Measurements from ENCODE around the gene FAAH2. TPM values are rescaled to one million over a fixed set of nuclear protein-coding genes. Genes with fewer than 3 reads are reported as not detected.

Gene FAAH2
- polyA plus RNA-seq, 1 of the 3 experiments (the other 2 are of a cell fraction), result 0.05 TPM

GRCh38 chrX:57519578-57520118 lies 233.1 kb downstream of the FAAH2 start:
- Histone ChIP-seq H3K9me2 (no peaks in the 10 kb centered on the region), H3K4me2 (no peak overlapping the region), H3K9me3 (no peaks in the 10 kb centered on the region), H3K79me2 (ENCODE audit: insufficient read depth) (no peaks in the 10 kb centered on the region), H3K9ac (no peak overlapping the region), H3K4me1 (ENCODE audit: control insufficient read depth in 1 of 2, insufficient read depth in 2 of 2, low read depth in 1 of 2, low read length in 1 of 2) (no peaks in the 10 kb centered on the region), H3K27me3 (ENCODE audit: insufficient read depth) (no peaks in the 10 kb centered on the region), H2AFZ (ENCODE audit: low read depth) (no peak overlapping the region), H3K27ac (ENCODE audit: low read depth in 2 of 2, low read length in 1 of 2) (no peak overlapping the region), H3K36me3 (replicated peaks in 1 of 2; ENCODE audit: control insufficient read depth in 1 of 2, insufficient read depth in 2 of 2, low read length in 1 of 2) (no peaks in the 10 kb centered on the region), H3K4me3 (ENCODE audit: low read depth in 2 of 2, low read length in 1 of 2) (no peak overlapping the region), H3F3A (replicated peaks; ENCODE audit: insufficient read depth) (no peaks in the 10 kb centered on the region), H4K20me1 (ENCODE audit: insufficient read depth) (no peaks in the 10 kb centered on the region)
- no peak for DNase-seq
- ChIA-PET CTCF (no interaction called here), POLR2A (no interaction called here)
- WGBS (ENCODE audit: low lambda C conversion rate), result 1% methylated on average over 2 of the region's 2 CpGs
- TF ChIP-seq, protein P1, sequence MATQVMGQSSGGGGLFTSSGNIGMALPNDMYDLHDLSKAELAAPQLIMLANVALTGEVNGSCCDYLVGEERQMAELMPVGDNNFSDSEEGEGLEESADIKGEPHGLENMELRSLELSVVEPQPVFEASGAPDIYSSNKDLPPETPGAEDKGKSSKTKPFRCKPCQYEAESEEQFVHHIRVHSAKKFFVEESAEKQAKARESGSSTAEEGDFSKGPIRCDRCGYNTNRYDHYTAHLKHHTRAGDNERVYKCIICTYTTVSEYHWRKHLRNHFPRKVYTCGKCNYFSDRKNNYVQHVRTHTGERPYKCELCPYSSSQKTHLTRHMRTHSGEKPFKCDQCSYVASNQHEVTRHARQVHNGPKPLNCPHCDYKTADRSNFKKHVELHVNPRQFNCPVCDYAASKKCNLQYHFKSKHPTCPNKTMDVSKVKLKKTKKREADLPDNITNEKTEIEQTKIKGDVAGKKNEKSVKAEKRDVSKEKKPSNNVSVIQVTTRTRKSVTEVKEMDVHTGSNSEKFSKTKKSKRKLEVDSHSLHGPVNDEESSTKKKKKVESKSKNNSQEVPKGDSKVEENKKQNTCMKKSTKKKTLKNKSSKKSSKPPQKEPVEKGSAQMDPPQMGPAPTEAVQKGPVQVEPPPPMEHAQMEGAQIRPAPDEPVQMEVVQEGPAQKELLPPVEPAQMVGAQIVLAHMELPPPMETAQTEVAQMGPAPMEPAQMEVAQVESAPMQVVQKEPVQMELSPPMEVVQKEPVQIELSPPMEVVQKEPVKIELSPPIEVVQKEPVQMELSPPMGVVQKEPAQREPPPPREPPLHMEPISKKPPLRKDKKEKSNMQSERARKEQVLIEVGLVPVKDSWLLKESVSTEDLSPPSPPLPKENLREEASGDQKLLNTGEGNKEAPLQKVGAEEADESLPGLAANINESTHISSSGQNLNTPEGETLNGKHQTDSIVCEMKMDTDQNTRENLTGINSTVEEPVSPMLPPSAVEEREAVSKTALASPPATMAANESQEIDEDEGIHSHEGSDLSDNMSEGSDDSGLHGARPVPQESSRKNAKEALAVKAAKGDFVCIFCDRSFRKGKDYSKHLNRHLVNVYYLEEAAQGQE (IDR thresholded peaks at IDR 0.05; ENCODE audit: low read depth, low read length), result no peak
- TF ChIP-seq, protein P2, sequence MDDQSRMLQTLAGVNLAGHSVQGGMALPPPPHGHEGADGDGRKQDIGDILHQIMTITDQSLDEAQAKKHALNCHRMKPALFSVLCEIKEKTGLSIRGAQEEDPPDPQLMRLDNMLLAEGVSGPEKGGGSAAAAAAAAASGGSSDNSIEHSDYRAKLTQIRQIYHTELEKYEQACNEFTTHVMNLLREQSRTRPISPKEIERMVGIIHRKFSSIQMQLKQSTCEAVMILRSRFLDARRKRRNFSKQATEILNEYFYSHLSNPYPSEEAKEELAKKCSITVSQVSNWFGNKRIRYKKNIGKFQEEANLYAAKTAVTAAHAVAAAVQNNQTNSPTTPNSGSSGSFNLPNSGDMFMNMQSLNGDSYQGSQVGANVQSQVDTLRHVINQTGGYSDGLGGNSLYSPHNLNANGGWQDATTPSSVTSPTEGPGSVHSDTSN (IDR thresholded peaks at IDR 0.05), result no peak
- TF ChIP-seq, protein P3, sequence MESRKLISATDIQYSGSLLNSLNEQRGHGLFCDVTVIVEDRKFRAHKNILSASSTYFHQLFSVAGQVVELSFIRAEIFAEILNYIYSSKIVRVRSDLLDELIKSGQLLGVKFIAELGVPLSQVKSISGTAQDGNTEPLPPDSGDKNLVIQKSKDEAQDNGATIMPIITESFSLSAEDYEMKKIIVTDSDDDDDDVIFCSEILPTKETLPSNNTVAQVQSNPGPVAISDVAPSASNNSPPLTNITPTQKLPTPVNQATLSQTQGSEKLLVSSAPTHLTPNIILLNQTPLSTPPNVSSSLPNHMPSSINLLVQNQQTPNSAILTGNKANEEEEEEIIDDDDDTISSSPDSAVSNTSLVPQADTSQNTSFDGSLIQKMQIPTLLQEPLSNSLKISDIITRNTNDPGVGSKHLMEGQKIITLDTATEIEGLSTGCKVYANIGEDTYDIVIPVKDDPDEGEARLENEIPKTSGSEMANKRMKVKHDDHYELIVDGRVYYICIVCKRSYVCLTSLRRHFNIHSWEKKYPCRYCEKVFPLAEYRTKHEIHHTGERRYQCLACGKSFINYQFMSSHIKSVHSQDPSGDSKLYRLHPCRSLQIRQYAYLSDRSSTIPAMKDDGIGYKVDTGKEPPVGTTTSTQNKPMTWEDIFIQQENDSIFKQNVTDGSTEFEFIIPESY (IDR thresholded peaks at IDR 0.05; ENCODE audit: borderline replicate concordance, low read depth), result no peak
- TF ChIP-seq MEF2A (IDR thresholded peaks at IDR 0.05; ENCODE audit: borderline replicate concordance, low read depth) (no peak), GABPA (IDR thresholded peaks at IDR 0.05; ENCODE audit: low read depth) (no peak), RAD21 (IDR thresholded peaks at IDR 0.05; ENCODE audit: low read length) (no peak), FOXJ3 (CRISPR knock-in tag; IDR thresholded peaks at IDR 0.05) (no peak)

GRCh38 chrX:57528670-57529255 lies 242.3 kb downstream of the FAAH2 start:
- Histone ChIP-seq H3K4me2 (no peak overlapping the region), H3K9me2 (no peaks in the 10 kb centered on the region), H3K79me2 (ENCODE audit: insufficient read depth) (no peaks in the 10 kb centered on the region), H3K9ac (no peak overlapping the region), H3K4me1 (ENCODE audit: control insufficient read depth in 1 of 2, insufficient read depth in 2 of 2, low read depth in 1 of 2, low read length in 1 of 2) (no peaks in the 10 kb centered on the region), H3K36me3 (replicated peaks in 1 of 2; ENCODE audit: control insufficient read depth in 1 of 2, insufficient read depth in 2 of 2, low read length in 1 of 2) (no peaks in the 10 kb centered on the region), H3K4me3 (ENCODE audit: low read depth in 2 of 2, low read length in 1 of 2) (no peak overlapping the region), H3K27ac (ENCODE audit: low read depth in 2 of 2, low read length in 1 of 2) (no peak overlapping the region), H3F3A (replicated peaks; ENCODE audit: insufficient read depth) (peaks cover 3% of the 10 kb centered on the region), H3K9me3 (no peaks in the 10 kb centered on the region), H4K20me1 (ENCODE audit: insufficient read depth) (no peaks in the 10 kb centered on the region), H2AFZ (ENCODE audit: low read depth) (no peak overlapping the region), H3K27me3 (ENCODE audit: insufficient read depth) (no peaks in the 10 kb centered on the region)
- ChIA-PET POLR2A (no interaction called here), CTCF (no interaction called here)
- 0% methylated on average over 1 of the region's 1 CpG for WGBS (ENCODE audit: low lambda C conversion rate)
- DNase-seq, result no peak
- TF ChIP-seq SMC3 (IDR thresholded peaks at IDR 0.05; ENCODE audit: low read depth, low read length) (no peak), RAD21 (IDR thresholded peaks at IDR 0.05; ENCODE audit: low read length) (peak; percentile 21; the same call in 1 of the 2 replicates), NRF1 (IDR thresholded peaks at IDR 0.05; ENCODE audit: low read depth, low read length) (no peak), NFIC (IDR thresholded peaks at IDR 0.05; ENCODE audit: borderline replicate concordance) (no peak), FOXM1 (IDR thresholded peaks at IDR 0.05; ENCODE audit: low read depth) (no peak), TAF1 (IDR thresholded peaks at IDR 0.05; ENCODE audit: borderline replicate concordance, low read depth, low read length) (no peak), POLR2AphosphoS5 (IDR thresholded peaks at IDR 0.05; ENCODE audit: low read depth, low read length) (no peak), RCOR1 (IDR thresholded peaks at IDR 0.05; ENCODE audit: low read length) (no peak)
- TF ChIP-seq, protein P4, sequence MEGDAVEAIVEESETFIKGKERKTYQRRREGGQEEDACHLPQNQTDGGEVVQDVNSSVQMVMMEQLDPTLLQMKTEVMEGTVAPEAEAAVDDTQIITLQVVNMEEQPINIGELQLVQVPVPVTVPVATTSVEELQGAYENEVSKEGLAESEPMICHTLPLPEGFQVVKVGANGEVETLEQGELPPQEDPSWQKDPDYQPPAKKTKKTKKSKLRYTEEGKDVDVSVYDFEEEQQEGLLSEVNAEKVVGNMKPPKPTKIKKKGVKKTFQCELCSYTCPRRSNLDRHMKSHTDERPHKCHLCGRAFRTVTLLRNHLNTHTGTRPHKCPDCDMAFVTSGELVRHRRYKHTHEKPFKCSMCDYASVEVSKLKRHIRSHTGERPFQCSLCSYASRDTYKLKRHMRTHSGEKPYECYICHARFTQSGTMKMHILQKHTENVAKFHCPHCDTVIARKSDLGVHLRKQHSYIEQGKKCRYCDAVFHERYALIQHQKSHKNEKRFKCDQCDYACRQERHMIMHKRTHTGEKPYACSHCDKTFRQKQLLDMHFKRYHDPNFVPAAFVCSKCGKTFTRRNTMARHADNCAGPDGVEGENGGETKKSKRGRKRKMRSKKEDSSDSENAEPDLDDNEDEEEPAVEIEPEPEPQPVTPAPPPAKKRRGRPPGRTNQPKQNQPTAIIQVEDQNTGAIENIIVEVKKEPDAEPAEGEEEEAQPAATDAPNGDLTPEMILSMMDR (IDR thresholded peaks at IDR 0.05), result peak; percentile 65
- TF ChIP-seq, protein P5, sequence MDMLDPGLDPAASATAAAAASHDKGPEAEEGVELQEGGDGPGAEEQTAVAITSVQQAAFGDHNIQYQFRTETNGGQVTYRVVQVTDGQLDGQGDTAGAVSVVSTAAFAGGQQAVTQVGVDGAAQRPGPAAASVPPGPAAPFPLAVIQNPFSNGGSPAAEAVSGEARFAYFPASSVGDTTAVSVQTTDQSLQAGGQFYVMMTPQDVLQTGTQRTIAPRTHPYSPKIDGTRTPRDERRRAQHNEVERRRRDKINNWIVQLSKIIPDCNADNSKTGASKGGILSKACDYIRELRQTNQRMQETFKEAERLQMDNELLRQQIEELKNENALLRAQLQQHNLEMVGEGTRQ (IDR thresholded peaks at IDR 0.05; ENCODE audit: borderline replicate concordance, low read depth, low read length), result no peak
- TF ChIP-seq, protein P6, sequence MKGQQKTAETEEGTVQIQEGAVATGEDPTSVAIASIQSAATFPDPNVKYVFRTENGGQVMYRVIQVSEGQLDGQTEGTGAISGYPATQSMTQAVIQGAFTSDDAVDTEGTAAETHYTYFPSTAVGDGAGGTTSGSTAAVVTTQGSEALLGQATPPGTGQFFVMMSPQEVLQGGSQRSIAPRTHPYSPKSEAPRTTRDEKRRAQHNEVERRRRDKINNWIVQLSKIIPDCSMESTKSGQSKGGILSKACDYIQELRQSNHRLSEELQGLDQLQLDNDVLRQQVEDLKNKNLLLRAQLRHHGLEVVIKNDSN (IDR thresholded peaks at IDR 0.05; ENCODE audit: borderline replicate concordance, low read depth), result no peak
